HG03060 (cell line): Measurements from ENCODE around the gene MIEN1.
"Not testable (repeated sequence)": the region's sequence is repeated elsewhere in the genome, so short reads cannot be mapped to it uniquely, and the experiment has no call there.

ENCODE experiments used
- ATAC-seq: cut with Tn5 transposase; IDR thresholded peaks from one replicate; pipeline ENCODE4 v1.9.1; 2021; ENCODE audit warnings: low read depth, moderate number of reproducible peaks; ENCODE audit not compliant: unreplicated experiment

Gene MIEN1

DNA sequence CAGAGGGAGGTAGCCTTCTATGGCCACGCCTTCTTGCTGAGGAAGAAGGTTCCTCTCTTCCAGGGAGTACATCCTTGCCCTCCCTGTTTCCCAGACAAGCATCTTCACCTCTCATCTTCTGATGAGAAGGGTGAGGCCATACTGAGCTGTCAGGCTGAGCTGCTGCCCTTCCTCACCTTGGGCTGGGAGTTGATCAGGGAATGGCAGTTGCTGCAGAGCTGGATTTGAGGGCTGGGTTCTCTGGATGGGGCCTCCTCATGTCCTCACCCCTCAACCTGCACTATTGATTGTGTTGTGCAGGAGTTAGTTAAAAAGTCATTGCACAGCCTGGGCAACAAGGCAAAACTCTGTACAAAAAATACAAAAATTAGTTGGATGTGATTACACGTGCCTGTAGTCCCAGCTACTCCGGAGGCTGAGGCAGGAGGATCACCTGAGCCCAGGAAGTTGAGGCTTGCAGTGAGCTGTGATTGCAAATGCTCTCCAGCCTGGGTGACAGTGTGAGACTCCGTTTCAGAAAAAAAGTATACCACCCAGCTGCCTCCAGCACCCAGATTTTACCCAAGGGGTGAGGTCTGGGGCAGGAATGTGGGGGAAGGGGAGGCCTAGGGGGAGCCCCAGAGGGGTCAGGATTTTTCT, 28.4 kb downstream of the MIEN1 start:
- ATAC-seq, result no peak

GRCh38 chr17:39701012-39701783, 29.1 kb downstream of the MIEN1 start:
- no peak for ATAC-seq

DNA sequence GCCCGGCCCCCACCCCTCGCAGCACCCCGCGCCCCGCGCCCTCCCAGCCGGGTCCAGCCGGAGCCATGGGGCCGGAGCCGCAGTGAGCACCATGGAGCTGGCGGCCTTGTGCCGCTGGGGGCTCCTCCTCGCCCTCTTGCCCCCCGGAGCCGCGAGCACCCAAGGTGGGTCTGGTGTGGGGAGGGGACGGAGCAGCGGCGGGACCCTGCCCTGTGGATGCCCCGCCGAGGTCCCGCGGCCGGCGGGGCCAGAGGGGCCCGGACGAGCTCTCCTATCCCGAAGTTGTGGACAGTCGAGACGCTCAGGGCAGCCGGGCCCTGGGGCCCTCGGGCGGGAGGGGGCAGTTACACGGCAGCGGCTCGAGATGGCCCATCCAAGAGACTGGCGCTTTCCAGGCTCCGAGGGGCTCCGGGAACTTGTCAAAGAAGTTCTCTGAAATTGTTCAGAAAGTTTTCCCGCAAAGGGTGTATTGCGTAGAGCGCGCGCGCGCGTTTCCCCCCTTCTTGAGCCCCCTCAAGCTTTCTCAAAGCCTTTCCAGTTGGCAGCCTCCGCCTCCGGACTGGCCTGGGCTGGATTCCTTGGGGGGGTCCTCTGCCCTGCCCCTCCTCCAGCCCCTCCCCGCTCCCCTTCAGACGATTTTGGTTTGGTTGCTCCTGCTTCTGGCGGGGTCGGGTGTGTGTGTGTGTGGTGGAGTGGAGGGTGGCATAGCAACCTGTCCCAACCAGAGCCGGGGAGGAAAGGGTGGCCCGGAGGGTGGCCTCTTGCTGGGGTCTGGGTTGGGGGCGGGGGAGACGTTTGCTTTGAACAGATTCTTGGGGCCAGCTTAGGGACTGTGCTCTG, 30.0 kb downstream of the MIEN1 start:
- ATAC-seq, result no peak

DNA sequence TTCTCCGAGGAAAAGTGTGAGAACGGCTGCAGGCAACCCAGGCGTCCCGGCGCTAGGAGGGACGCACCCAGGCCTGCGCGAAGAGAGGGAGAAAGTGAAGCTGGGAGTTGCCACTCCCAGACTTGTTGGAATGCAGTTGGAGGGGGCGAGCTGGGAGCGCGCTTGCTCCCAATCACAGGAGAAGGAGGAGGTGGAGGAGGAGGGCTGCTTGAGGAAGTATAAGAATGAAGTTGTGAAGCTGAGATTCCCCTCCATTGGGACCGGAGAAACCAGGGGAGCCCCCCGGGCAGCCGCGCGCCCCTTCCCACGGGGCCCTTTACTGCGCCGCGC, 30.5 kb downstream of the MIEN1 start, which contains the start of gene ERBB2:
Gene ERBB2, plus strand, starts transcription at position 247 of the 330 bp plus-strand sequence. CDS start 175 bp downstream, outside the sequence.
- no peak for ATAC-seq

- not testable (repeated sequence) for ATAC-seq
Observed at GRCh38 chr17:39699157-39699817, 31.0 kb downstream of the MIEN1 start.

- ATAC-seq, result no peak
Observed at GRCh38 chr17:39697961-39698360, 32.4 kb downstream of the MIEN1 start.

DNA sequence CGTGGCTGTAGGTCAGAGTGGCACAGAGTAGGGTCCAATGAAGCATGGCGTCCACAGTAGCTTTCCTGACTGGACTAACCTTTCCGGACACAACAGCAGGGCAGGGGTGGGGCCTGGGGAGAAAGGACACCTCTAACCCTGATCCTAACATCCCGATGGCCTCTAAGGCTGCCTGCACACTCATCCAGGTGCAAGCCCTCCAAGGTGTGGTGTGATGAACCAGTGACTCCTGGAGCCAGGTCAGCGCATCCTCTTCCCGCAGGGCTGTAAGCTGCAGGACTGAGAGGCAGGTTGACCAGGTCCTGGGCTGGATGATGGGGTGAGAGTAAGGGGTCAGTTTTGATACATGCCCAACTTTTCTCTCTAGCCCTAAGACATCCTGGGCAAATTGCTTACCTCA, 33.6 kb downstream of the MIEN1 start:
- no peak for ATAC-seq

DNA sequence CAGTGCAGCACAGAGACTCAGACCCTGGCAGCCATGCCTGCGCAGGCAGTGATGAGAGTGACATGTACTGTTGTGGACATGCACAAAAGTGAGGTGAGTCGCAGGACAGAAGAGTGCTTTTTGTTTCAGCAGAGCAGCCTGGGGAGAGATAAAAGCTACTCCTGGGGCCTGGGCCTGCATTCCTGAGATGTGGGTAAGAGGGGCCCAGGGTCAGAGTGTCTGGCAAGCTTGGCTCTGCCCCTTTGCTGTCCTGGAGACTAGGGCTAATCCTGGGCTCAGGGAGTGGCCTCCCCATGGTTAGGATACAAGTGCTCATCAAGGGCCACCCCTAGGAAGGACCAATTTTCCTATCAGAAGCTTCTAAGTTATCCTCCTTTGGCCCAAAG, 35.2 kb downstream of the MIEN1 start:
- ATAC-seq, result no peak

GRCh38 chr17:39694593-39694992, 35.7 kb downstream of the MIEN1 start:
- no peak for ATAC-seq

DNA sequence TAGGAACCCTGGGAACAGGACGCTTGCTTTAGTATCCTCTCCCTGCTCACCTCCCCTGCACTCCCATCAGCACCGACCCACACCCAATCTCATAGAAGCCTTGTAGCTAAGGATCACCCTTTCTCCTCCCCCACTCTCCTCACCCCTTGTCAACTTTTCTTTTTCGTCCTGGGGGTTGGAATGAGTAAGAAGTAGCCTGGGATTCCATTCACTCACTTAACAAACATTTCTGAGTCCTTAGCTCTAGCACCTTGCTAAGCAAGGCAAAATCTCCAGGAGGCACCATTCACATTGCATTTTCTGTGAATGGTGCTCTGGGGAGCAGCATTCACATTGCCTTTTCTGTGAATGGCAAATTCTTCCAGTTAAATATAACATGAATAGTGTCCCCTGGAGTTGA, 41.4 kb downstream of the MIEN1 start:
- ATAC-seq, result no peak

DNA sequence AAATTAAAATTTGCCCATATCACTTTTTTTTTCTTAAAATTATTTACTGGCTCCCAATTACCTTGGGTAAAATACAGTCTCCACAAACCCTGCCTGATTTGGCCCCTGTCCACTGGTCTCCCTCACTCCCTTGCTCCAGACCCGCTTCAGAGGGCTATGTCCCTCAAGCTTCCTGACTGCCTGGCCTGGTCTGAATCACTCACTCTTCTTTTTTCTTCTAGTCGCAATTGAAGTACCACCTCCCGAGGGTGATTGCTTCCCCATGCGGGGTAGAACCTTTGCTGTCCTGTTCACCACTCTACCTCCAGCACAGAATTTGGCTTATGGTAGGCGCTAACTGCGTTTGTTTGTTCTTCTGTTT, 41.9 kb downstream of the MIEN1 start:
- no peak for ATAC-seq

DNA sequence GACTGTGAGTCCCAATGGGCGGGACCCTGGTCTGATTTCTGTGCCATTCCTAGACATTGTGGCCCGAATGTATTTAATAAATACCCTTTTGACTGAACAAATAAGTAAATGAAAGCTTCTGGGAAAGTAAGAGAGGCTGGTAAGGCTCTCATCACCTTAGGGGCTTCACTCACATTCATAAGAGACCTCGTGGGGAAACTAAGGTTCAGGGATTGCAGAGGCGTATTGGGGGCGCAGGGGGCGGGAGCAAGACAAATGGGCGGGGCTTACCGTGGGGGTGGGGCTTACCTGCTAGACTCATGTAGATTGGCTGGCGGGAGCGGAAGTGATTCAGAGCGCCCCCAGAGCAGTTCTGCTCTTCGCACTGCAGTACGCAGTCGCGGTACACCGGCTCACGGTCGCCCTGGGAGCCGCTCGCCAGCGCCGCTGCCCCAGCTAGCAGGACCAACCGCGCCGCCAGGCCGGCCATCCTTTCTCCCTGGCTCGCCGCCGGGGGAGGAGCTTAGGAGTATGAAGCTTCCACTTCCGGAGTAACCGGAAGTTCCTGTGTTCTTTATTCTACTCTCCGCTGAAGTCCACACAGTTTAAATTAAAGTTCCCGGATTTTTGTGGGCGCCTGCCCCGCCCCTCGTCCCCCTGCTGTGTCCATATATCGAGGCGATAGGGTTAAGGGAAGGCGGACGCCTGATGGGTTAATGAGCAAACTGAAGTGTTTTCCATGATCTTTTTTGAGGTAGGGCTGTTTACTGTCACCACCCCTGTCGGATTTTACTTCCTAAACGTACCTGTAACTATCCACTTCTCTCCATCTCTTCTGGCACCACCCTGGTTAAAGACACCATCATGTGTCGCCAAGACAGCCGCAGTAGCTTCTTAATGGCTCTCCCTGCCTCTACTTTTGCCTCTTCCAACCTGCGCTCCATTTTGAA, 42.5 kb downstream of the MIEN1 start, which contains the start of gene PGAP3:
Gene PGAP3, minus strand, starts transcription at position 512 of the 929 bp plus-strand sequence. Its CDS starts 43 bp downstream, at position 469.
- peak; percentile 72 for ATAC-seq

DNA sequence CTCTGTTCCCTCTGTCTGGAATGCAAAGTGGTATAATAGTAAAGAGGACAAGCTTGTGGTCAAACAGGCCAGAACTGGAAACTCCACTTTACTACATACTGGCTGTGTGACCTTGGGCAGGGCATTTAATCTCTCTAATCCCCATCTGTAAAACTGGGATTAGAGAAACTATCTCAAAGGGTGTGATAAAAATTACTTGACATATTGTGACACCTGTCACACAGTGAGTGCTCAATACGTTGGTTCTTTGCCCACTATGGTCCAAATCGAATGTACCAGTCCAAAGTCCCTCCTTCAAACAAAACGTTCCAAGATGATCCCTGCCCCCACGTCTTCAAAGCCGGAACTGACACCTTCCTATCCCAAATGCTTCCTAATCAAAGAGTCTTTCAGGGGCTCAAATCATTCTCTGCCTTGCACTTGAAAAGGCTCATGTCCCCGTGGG, 43.2 kb downstream of the MIEN1 start:
- no peak for ATAC-seq

GRCh38 chr17:39684369-39685192, 45.8 kb downstream of the MIEN1 start:
- no peak for ATAC-seq

GRCh38 chr17:39683295-39683939, 46.9 kb downstream of the MIEN1 start:
- no peak for ATAC-seq

GRCh38 chr17:39679521-39680192, 50.7 kb downstream of the MIEN1 start:
- ATAC-seq, result no peak
